Measurements from ENCODE around the gene CARS2. TPM values are rescaled to one million over a fixed set of nuclear protein-coding genes. Genes with fewer than 3 reads are reported as not detected.

Gene CARS2
- total and polyA plus RNA-seq, 2 donors (not counting 3 experiments of a cell fraction or from before 2014, with no cell fraction given) = 42.0 to 51.2 TPM

GRCh38 chr13:110705356-110705825 lies 525 bp downstream of the CARS2 start:
- intact Hi-C loops (cut with micrococcal nuclease) = no loop called here
- peaks cover 19% of the 10 kb centered on the region for H3K79me2 ChIP-seq (ENCODE audit: control insufficient read depth, insufficient read depth, low read length)
- no peaks in the 10 kb centered on the region for H4K20me1 ChIP-seq (replicated peaks; ENCODE audit: control insufficient read depth, extremely low read depth, insufficient read depth, low read length)
- H2AFZ ChIP-seq (ENCODE audit: low read depth, low read length) = peak overlapping the region; percentile 73
- dilution Hi-C loops (cut with MboI; ENCODE audit: extremely low pct_ligation_motif_present, low sequenced_read_pairs) = no loop called here
- peak overlapping the region; percentile 98 for H3K4me2 ChIP-seq (ENCODE audit: insufficient read depth, low read length)
- FAIRE-seq (no peak), DNase-seq (ENCODE audit: low read depth, low spot score) (no peak)
- no peaks in the 10 kb centered on the region for H3K9me3 ChIP-seq (replicated peaks; ENCODE audit: control insufficient read depth, insufficient read depth, low read length)
- peak overlapping the region; percentile 77 for H3K9ac ChIP-seq (replicated peaks; ENCODE audit: extremely low read depth, insufficient read depth, low read length)
- BruUV-seq (replicated peaks) = no TSS peak
- CTCF ChIA-PET = interaction anchor here (0.8 kb wide), 1 partner anchor 210 kb away, joined by 3 read pairs; no protein-coding TSS in a partner anchor
- H3K9me1 ChIP-seq (replicated peaks; ENCODE audit: control insufficient read depth, extremely low read depth, insufficient read depth, low read length) = no peaks in the 10 kb centered on the region
- POLR2A ChIA-PET = interaction anchor here (2.6 kb wide), 1 partner anchor 10 kb away, joined by 30 read pairs; no protein-coding TSS in a partner anchor
- no peak for TF ChIP-seq EZH2 (IDR thresholded peaks at IDR 0.05; ENCODE audit: borderline replicate concordance, low read depth, low read length, severe bottlenecking)
- TF ChIP-seq GATA2 (IDR thresholded peaks at IDR 0.05; ENCODE audit: insufficient read depth, insufficient read length, low read depth, low read length) = no peak
- TF ChIP-seq MYC (IDR thresholded peaks at IDR 0.05; ENCODE audit: low read depth, low read length) = no peak
- TF ChIP-seq CTCF (IDR thresholded peaks at IDR 0.05; ENCODE audit: extremely low read depth in 1 of 2, insufficient read depth in 1 of 2, low read depth in 1 of 2, low read length in 2 of 2) = no peak
- no peak for TF ChIP-seq JUN (IDR thresholded peaks at IDR 0.05; ENCODE audit: borderline replicate concordance, insufficient read depth, insufficient read length, low read depth)
- no peak for TF ChIP-seq MAX (IDR thresholded peaks at IDR 0.05; ENCODE audit: insufficient read depth, insufficient read length)
- TF ChIP-seq FOS (IDR thresholded peaks at IDR 0.05; ENCODE audit: borderline replicate concordance, insufficient read depth, low read length) = no peak
- TF ChIP-seq POLR2A (IDR thresholded peaks at IDR 0.05; ENCODE audit: low read depth, low read length) = no peak
- no peak for TF ChIP-seq POLR2AphosphoS5 (IDR thresholded peaks at IDR 0.05; ENCODE audit: insufficient read depth, low read depth, low read length)
- H3K27me3 ChIP-seq (ENCODE audit: control insufficient read depth in 2 of 2, insufficient read depth in 2 of 2, low read length in 2 of 2) = no peaks in the 10 kb centered on the region
- peak overlapping the region; percentile 88 to 93 (median 91) for H3K4me3 ChIP-seq (replicated peaks in 1 of 3; ENCODE audit: insufficient read depth in 1 of 3, low read depth in 1 of 3, low read length in 3 of 3)
- peaks cover 12% of the 10 kb centered on the region for H3K4me1 ChIP-seq (ENCODE audit: control insufficient read depth, extremely low read depth, insufficient read depth, low read length)
- no peaks in the 10 kb centered on the region for H3K36me3 ChIP-seq (ENCODE audit: control insufficient read depth in 2 of 2, extremely low read depth in 1 of 2, insufficient read depth in 2 of 2, low read length in 2 of 2)
- H3K27ac ChIP-seq (ENCODE audit: insufficient read depth, low read depth, low read length) = peak overlapping the region; percentile 44
